Esophagus squamous epithelium (tissue), 4 donors: ENCODE results near the gene IL21.
"Not testable (repeated sequence)": the region's sequence is repeated elsewhere in the genome, so short reads cannot be mapped to it uniquely, and the experiment has no call there.

ENCODE experiments used
- CTCF ChIP-seq, 6 experiments: fragments of 450-650 bp in 4 of 6; fragments of 200-600 bp in 2 of 6; sonication (generic) in 2 of 6; IDR thresholded peaks; one replicate each; pipeline ENCODE4 v1.5.1; 2016 to 2019; ENCODE audit warnings: antibody characterized with exemption in 6 of 6, mild to moderate bottlenecking in 4 of 6, moderate library complexity in 4 of 6
- POLR2A ChIP-seq, 4 donors: fragments of 450-650 bp; IDR thresholded peaks; one replicate each; pipeline ENCODE4 v1.6.1; 2017; ENCODE audit warnings: antibody characterized with exemption in 4 of 4, mild to moderate bottlenecking in 4 of 4, moderate library complexity in 3 of 4

GRCh38 chr4:122656583-122656982 lies 35.7 kb upstream of the IL21 start:
- not testable (repeated sequence) for TF ChIP-seq CTCF, POLR2A (IDR thresholded peaks at IDR 0.05)
